Measurements from ENCODE around the gene PBX2.

- TF ChIP-seq YY1 (IDR thresholded peaks at IDR 0.05; ENCODE audit: insufficient read depth, insufficient read length): no peak
- no peak for TF ChIP-seq ZNF274 (IDR thresholded peaks at IDR 0.05; ENCODE audit: low read depth, low read length)
- TF ChIP-seq SUZ12 (IDR thresholded peaks at IDR 0.05; ENCODE audit: extremely low read depth, insufficient read depth, insufficient read length): no peak
Observed at GRCh38 chr6:32171234-32171633, 18.8 kb downstream of the PBX2 start.
